WTC11 (cell line): Measurements from ENCODE around the gene BTBD10. TPM values are rescaled to one million over a fixed set of nuclear protein-coding genes. Genes with fewer than 3 reads are reported as not detected.

Source experiments
- ATAC-seq: fragments of 200-7000 bp; cut with Tn5 transposase; 2 replicates; pipeline ENCODE4 v1.10.0; 2021; ENCODE audit warnings: mild to moderate bottlenecking, moderate library complexity
- CTCF ChIA-PET: fragments of 300-600 bp; sonication (Branson Sonifier 250); formaldehyde crosslinking; loops from one replicate; lab custom pipeline; 2021; ENCODE audit warnings: antibody characterized with exemption; lab: Charles Lee
- POLR2A ChIA-PET: fragments of 350-600 bp; sonication (Branson Sonifier 250); formaldehyde crosslinking; loops from one replicate; lab custom pipeline; 2021; ENCODE audit warnings: antibody characterized with exemption; lab: Charles Lee
- DNase-seq: peaks from one replicate; pipeline ENCODE4 v3.0.0; 2021; ENCODE audit warnings: low spot score
- H3K27ac Mint-ChIP-seq: 2 replicates; pipeline ENCODE4 v1.8.0; 2021; ENCODE audit warnings: mixed read lengths
- H3K27me3 Mint-ChIP-seq: 2 replicates; pipeline ENCODE4 v1.8.0; 2021; ENCODE audit warnings: low read depth, mild to moderate bottlenecking, moderate library complexity, mixed read lengths
- H3K36me3 Mint-ChIP-seq: 2 replicates; pipeline ENCODE4 v1.8.0; 2021; ENCODE audit warnings: mixed read lengths
- H3K4me1 Mint-ChIP-seq: 2 replicates; pipeline ENCODE4 v1.8.0; 2022; ENCODE audit warnings: mixed read lengths
- H3K4me3 Mint-ChIP-seq: 2 replicates; pipeline ENCODE4 v1.8.0; 2021; ENCODE audit warnings: mild to moderate bottlenecking, moderate library complexity, mixed read lengths
- H3K9me3 Mint-ChIP-seq: 2 replicates; pipeline ENCODE4 v1.8.0; 2021; ENCODE audit warnings: mixed read lengths
- AR ChIP-seq: fragments of 250-450 bp; sonication (Bioruptor Pico); IDR thresholded peaks from 2 replicates; pipeline ENCODE4 v1.9.0; 2021; ENCODE audit warnings: mild to moderate bottlenecking
- ATF1 ChIP-seq: sonication (generic); formaldehyde crosslinking; IDR thresholded peaks from 2 replicates; pipeline ENCODE4 v1.8.1; 2023; ENCODE audit warnings: mild to moderate bottlenecking, moderate library complexity, missing genetic modification reagents
- ATF2 ChIP-seq: sonication (generic); formaldehyde crosslinking; IDR thresholded peaks from 2 replicates; pipeline ENCODE4 v1.8.1; 2022; ENCODE audit warnings: low read depth, missing genetic modification reagents, borderline replicate concordance
- CDX4 ChIP-seq: fragments of 250-450 bp; sonication (Bioruptor Pico); IDR thresholded peaks from 2 replicates; pipeline ENCODE4 v1.9.0; 2021; ENCODE audit warnings: moderate library complexity, mild to moderate bottlenecking, inconsistent platforms, borderline replicate concordance
- E2F1 ChIP-seq: sonication (generic); formaldehyde crosslinking; IDR thresholded peaks from 2 replicates; pipeline ENCODE4 v1.8.0; 2022; ENCODE audit warnings: mild to moderate bottlenecking, missing genetic modification reagents
- ELF4 ChIP-seq: sonication (generic); formaldehyde crosslinking; IDR thresholded peaks from 2 replicates; pipeline ENCODE4 v1.8.1; 2022; ENCODE audit warnings: low read depth, mild to moderate bottlenecking, moderate library complexity, missing genetic modification reagents
- ESRRA ChIP-seq: sonication (generic); formaldehyde crosslinking; IDR thresholded peaks from 2 replicates; pipeline ENCODE4 v1.8.1; 2022; ENCODE audit warnings: mild to moderate bottlenecking, missing genetic modification reagents, borderline replicate concordance
- FOXP1 ChIP-seq: sonication (generic); formaldehyde crosslinking; IDR thresholded peaks from 2 replicates; pipeline ENCODE4 v1.8.0; 2022; ENCODE audit warnings: missing genetic modification reagents, mild to moderate bottlenecking, moderate library complexity, borderline replicate concordance
- GABPB1 ChIP-seq: sonication (generic); formaldehyde crosslinking; IDR thresholded peaks from 2 replicates; pipeline ENCODE4 v1.8.1; 2023; ENCODE audit warnings: mild to moderate bottlenecking, missing genetic modification reagents
- GRHL2 ChIP-seq: fragments of 250-450 bp; sonication (Bioruptor Pico); IDR thresholded peaks from 2 replicates; pipeline ENCODE4 v1.8.0; 2022; ENCODE audit warnings: mild to moderate bottlenecking, moderate library complexity; ENCODE audit not compliant: insufficient replicate concordance, severe bottlenecking
- HMGXB4 ChIP-seq: sonication (generic); formaldehyde crosslinking; IDR thresholded peaks from 2 replicates; pipeline ENCODE4 v1.8.1; 2023; ENCODE audit warnings: mild to moderate bottlenecking, moderate library complexity, missing genetic modification reagents
- JAZF1 ChIP-seq: fragments of 250-450 bp; sonication (Bioruptor Pico); IDR thresholded peaks from 2 replicates; pipeline ENCODE4 v1.9.0; 2021; ENCODE audit warnings: moderate library complexity, mild to moderate bottlenecking, inconsistent platforms
- PRDM15 ChIP-seq: sonication (generic); formaldehyde crosslinking; IDR thresholded peaks from 2 replicates; pipeline ENCODE4 v1.8.0; 2022; ENCODE audit warnings: missing genetic modification reagents
- SOX15 ChIP-seq: fragments of 250-450 bp; sonication (Bioruptor Pico); IDR thresholded peaks from 2 replicates; pipeline ENCODE4 v1.9.0; 2021; ENCODE audit warnings: mild to moderate bottlenecking
- SP1 ChIP-seq: sonication (generic); formaldehyde crosslinking; conservative IDR thresholded peaks from 2 replicates; pipeline ENCODE4 v1.8.1; 2022; ENCODE audit warnings: missing genetic modification reagents
- TP53 ChIP-seq: sonication (generic); formaldehyde crosslinking; IDR thresholded peaks from 2 replicates; pipeline ENCODE4 v1.8.1; 2023; ENCODE audit warnings: mild to moderate bottlenecking, missing genetic modification reagents
- USF1 ChIP-seq: sonication (generic); formaldehyde crosslinking; IDR thresholded peaks from 2 replicates; pipeline ENCODE4 v1.8.0; 2022; ENCODE audit warnings: mild to moderate bottlenecking, missing genetic modification reagents
- ZBTB21 ChIP-seq: sonication (generic); formaldehyde crosslinking; IDR thresholded peaks from 2 replicates; pipeline ENCODE4 v1.8.1; 2023; ENCODE audit warnings: mild to moderate bottlenecking, missing genetic modification reagents, borderline replicate concordance
- ZNF121 ChIP-seq: sonication (generic); formaldehyde crosslinking; IDR thresholded peaks from 2 replicates; pipeline ENCODE4 v1.8.0; 2023; ENCODE audit warnings: missing genetic modification reagents
- ZNF219 ChIP-seq: sonication (generic); formaldehyde crosslinking; IDR thresholded peaks from 2 replicates; pipeline ENCODE4 v1.8.0; 2023; ENCODE audit warnings: missing genetic modification reagents, mild to moderate bottlenecking, borderline replicate concordance
- ZNF263 ChIP-seq: sonication (generic); formaldehyde crosslinking; IDR thresholded peaks from 2 replicates; pipeline ENCODE4 v1.8.1; 2022; ENCODE audit warnings: low read depth, mild to moderate bottlenecking, moderate library complexity, missing genetic modification reagents
- total RNA-seq: library from RNA; stranded (reverse); gene quantifications from 3 replicates; pipeline ENCODE4 v1.2.3, GENCODE V29; 2021

The BTBD10 gene
- total RNA-seq, 1 experiment from 2014 or later = 19.4 TPM

GRCh38 chr11:13473013-13473722 is 10.1 kb upstream of the BTBD10 start (continued):
- TF ChIP-seq PRDM15 (no peak), FOXP1 (CRISPR knock-in tag) (no peak), SP1 (CRISPR knock-in tag) (no peak), ZNF263 (CRISPR knock-in tag) (no peak), SOX15 (CRISPR knock-in tag) (no peak), ELF4 (CRISPR knock-in tag) (no peak), ZNF121 (CRISPR knock-in tag) (no peak), ZNF219 (no peak), JAZF1 (no peak), AR (CRISPR knock-in tag) (no peak), ESRRA (CRISPR knock-in tag) (no peak), E2F1 (CRISPR knock-in tag) (no peak), USF1 (CRISPR knock-in tag) (no peak), GABPB1 (CRISPR knock-in tag) (no peak), CDX4 (no peak)

GRCh38 chr11:13468750-13469149 is 5.7 kb upstream of the BTBD10 start:
- H3K4me1 Mint-ChIP-seq = peaks cover 30% of the 10 kb centered on the region
- H3K27me3 Mint-ChIP-seq = no peaks in the 10 kb centered on the region; the same call in none of the 2 replicates
- ChIA-PET CTCF (no interaction called here), POLR2A (no interaction called here)
- ATAC-seq = no peak
- H3K9me3 Mint-ChIP-seq = 0 out of 2 replicates have a peak, but pooled peaks cover 6% of the 10 kb centered on the region
- no peak overlapping the region for H3K4me3 Mint-ChIP-seq
- DNase-seq = no peak
- H3K36me3 Mint-ChIP-seq = no peaks in the 10 kb centered on the region
- H3K27ac Mint-ChIP-seq = no peak overlapping the region
- TF ChIP-seq TP53 (CRISPR knock-in tag) (no peak), HMGXB4 (CRISPR knock-in tag) (no peak), ATF1 (CRISPR knock-in tag) (no peak), ZNF121 (CRISPR knock-in tag) (no peak), CDX4 (no peak), E2F1 (CRISPR knock-in tag) (no peak), GRHL2 (CRISPR knock-in tag) (no peak), ZBTB21 (CRISPR knock-in tag) (no peak), ATF2 (CRISPR knock-in tag) (no peak)
